GM19397 (cell line): ENCODE measurements around the gene MKNK1.
"Not testable (repeated sequence)": the region's sequence is repeated elsewhere in the genome, so short reads cannot be mapped to it uniquely, and the experiment has no call there.

ENCODE experiments used
- ATAC-seq: cut with Tn5 transposase; IDR thresholded peaks from one replicate; pipeline ENCODE4 v1.9.1; 2021; ENCODE audit warnings: mild to moderate bottlenecking, moderate library complexity; ENCODE audit not compliant: unreplicated experiment

Gene MKNK1

DNA sequence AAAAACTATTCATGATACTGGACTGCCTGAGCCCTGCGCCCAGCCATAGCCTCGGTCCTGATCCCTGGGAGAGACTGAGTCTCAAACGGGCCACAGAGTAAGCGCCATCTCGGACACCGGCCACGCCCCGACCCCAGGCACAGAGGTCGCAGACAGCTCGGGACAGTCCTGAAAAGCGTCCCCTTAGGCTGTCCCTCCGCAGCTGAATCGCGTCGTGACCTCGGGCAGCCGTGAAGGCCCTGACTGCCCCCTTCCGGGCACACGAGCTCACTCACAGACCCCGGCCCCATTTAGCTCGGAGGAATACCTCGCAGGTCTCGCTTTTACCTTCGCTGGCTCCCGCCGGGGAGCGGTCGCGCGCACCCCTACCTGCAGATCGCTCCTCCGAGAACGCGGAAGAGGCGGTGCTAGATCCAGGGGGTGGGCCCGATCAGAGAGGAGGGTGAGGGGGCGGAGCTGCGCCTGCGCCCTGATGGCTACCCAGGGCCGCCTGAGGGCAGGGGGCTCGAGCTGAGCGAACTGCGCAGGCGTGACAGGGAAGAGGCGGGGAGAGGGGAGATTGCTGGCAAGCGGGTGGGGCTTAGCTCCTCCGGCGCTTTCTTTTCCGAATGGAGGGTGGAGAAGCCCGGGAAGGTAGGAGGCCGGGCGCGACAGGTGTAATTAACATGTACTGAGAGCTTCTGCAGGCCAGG lies at the start of gene MKNK1:
MKNK1 (minus strand) TSS at position 411 of the 692 bp plus-strand sequence. CDS start 20,941 bp downstream, outside the sequence.
- ATAC-seq: peak; percentile 97

DNA sequence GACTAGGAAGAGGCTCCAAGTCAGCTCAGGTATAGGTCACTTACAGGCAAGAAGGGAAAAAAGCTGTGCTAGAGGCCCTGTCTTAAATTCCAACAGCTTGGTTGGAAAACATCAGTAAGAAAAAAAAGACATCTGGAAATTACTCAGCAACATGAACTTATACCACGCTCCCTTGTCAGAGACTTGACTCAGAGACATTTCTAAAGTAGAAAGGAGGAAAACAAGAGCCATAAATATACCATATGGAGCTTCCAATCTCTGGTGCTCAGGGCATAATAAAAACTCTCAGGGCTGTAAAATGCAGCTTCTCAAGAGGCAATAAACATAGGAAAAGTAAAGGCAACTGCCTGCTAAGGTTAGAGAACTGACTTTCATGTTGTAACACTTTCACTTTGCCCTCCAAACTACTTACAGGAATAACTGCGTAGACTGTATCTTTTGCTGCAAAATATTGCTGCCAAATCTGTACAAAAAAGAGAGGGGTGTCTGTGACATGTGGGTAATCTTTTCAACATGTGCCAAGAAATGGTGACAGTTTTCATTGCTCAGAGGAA lies 49.4 kb upstream of the MKNK1 start:
- ATAC-seq: no peak

DNA sequence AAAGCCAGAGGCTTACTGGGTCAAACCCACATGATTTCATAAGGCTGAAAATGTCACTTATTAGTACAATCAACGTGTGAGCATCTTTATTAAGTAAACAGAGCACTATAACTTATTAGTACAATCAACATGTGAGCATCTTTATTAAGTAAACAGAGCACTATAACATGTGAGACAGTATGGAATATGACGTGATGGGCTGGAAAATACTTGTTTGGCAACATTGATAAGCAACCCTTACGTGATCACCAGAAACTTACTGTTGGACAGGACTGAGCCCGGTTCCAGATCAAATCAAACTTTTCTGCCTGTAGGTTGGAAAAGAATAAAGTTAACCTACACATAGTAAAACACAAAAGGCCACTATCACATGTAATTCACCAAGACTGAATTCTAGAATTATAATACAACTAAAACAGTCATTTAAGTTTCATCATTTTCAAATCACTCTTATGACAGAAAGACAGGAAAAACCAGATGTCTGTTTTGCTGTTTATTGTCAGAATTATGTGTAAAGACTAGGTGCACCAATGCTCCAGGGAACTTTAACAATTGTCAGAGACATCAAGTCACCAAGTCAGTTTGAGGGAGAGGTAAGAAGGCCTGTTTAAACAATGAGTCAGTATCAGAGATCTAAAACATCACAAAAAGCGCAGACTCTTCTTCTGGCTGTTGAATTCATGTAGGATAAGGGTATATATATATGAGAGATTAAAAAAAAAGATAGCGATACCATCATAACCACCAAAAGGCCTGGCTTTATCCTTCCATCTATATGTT lies 48.4 kb upstream of the MKNK1 start:
- ATAC-seq: no peak

DNA sequence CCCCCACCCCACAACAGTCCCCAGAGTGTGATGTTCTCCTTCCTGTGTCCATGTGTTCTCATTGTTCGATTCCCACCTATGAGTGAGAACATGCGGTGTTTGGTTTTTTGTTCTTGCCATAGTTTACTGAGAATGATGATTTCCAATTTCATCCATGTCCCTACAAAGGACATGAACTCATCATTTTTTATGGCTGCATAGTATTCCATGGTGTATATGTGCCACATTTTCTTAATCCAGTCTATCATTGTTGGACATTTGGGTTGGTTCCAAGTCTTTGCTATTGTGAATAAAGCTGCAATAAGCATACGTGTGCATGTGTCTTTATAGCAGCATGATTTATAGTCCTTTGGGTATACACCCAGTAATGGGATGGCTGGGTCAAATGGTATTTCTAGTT lies 47.1 kb upstream of the MKNK1 start:
- not testable (repeated sequence) for ATAC-seq

- no peak for ATAC-seq
These were observed 46.4 kb upstream of the MKNK1 start for GRCh38 chr1:46650491-46650890.

DNA sequence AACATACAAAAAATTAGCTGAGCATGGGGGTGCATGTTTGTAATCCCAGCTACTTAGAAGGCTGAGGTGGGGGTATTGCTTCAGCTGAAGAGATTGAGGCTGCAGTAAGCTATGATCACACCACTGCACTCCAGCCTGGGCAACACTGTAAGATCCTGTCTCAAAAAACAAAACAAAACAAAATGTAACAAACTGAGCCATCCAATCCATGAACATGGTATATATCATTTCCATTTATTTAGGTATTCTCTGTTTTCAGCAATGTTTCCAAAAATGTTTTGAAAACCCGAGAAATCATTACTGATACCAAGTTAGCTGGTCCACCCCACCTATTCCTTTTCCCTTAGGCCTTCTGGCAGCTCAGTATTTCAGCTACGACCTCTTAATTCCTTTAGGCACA lies 45.7 kb upstream of the MKNK1 start:
- no peak for ATAC-seq

GRCh38 chr1:46647611-46648010 lies 43.5 kb upstream of the MKNK1 start:
- ATAC-seq: no peak

GRCh38 chr1:46646844-46647243 lies 42.8 kb upstream of the MKNK1 start:
- ATAC-seq: no peak

- ATAC-seq: no peak
These were observed 42.3 kb upstream of the MKNK1 start for GRCh38 chr1:46646331-46646730.

GRCh38 chr1:46645815-46646214 lies 41.7 kb upstream of the MKNK1 start:
- no peak for ATAC-seq

GRCh38 chr1:46643368-46643775 lies 39.3 kb upstream of the MKNK1 start:
- no peak for ATAC-seq

GRCh38 chr1:46642115-46642680 lies 38.1 kb upstream of the MKNK1 start:
- no peak for ATAC-seq

- no peak for ATAC-seq
These were observed 35.5 kb upstream of the MKNK1 start for GRCh38 chr1:46639547-46639946.

DNA sequence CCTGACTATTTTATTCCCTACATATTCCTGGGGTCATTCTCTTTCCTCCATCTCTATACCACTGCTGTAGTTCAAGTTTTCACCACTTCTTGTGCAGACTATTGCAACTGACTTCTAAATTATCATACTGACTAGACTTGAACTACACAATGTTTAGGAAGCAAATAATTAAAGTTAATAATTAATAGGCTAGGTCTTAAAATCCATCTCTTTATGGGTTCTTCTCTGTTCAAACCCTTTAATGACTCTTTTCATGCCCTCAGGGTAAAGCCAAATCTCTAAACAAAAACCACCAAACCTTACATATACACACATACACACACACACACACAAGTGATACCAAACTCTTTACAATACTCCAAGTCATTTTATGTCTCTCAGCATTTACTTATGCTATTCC lies 34.9 kb upstream of the MKNK1 start:
- no peak for ATAC-seq

GRCh38 chr1:46637444-46638083 lies 33.5 kb upstream of the MKNK1 start:
- ATAC-seq: no peak

DNA sequence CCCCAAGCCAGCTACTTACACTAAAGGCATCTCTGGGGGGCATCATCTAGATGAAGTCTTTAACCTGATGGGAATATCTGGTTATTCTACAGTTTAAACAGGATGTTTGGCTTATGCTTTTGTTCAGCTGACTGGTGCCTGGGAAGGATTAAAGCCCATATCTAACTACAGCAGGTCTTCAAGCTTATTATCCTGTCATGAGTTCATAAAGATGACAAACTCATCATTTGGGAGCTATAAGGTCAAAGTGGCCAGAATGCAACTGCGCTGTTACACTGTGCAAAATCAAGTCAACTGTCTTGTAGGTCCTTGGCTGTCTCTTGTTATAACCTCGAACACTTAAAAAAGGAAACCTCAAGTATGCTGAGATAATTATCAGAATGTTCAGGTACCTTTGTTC lies 31.1 kb upstream of the MKNK1 start:
- ATAC-seq: no peak

GRCh38 chr1:46630719-46631118 lies 26.7 kb upstream of the MKNK1 start:
- ATAC-seq: no peak

DNA sequence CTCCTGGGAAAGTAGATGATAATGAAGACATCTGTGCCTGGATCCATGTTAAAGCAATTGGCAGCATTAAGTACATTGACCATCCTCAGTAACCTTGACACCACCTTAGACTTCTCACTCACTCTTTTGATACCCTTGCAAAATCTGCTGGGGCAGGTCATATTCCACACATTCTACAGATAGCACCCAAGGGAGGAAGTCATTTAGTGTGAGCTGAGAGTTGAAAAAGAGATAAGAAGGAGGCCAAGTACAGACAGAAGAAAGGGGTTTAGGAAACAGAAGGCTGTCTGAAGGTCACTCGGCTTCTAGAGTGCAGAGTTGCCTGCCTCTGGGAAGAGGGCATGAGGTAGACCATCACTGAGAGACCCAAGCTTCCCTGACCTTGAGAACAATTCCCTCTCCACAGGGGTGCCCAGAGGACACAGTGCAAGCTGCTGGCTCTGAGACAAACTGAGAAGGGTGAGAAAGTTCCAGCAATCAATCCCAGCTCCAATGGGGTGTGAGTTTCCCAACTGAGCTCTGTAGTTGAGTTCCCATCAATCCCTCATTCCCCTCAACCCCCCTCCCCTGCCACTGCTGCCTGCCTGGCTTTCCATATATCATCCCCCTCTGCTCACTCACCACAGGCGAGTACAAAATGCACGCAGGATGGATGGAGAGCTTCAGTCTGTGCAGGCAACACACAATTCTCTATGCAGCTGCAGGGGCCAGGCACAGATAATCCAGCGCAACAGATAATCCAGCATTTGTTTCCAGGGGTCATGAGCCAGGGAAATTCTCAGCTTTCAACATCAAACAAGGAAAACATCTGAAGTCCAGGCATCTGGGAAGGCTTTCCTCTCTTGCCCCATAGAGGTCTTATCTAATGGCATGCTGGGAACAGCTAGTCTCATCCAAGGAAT lies 19.9 kb upstream of the MKNK1 start:
- no peak for ATAC-seq

GRCh38 chr1:46622344-46622743 lies 18.3 kb upstream of the MKNK1 start:
- ATAC-seq: no peak

DNA sequence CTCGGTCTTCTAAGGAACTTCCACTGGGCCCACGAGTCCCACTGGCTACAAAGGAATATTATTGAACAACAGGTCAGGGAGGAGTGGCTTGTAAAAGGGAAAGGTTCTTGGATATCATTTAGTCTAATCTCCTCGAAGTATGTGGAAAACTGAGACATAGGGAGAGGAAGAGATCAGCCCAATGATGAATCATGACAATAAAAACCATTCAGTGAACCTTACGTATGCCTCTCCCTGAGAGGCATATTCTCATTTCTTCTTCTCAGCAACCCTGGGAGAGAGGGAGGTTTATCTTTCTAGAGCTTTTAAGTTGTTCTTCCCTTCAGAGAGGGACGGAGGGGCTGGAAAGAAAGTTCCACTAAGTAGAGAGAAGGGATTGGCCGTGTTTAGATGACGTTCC lies 17.9 kb upstream of the MKNK1 start:
- ATAC-seq: no peak
